ENCODE data around the gene GCC2. TPM values are rescaled to one million over a fixed set of nuclear protein-coding genes. Genes with fewer than 3 reads are reported as not detected.
A peak's percentile ranks its signal among the peaks of the same experiment; 100 is the strongest.
"Not testable (repeated sequence)": the region's sequence is repeated elsewhere in the genome, so short reads cannot be mapped to it uniquely, and the experiment has no call there.

Gene GCC2
- total RNA-seq, 2 experiments from 2014 or later: 19.7 to 43.9 TPM

DNA sequence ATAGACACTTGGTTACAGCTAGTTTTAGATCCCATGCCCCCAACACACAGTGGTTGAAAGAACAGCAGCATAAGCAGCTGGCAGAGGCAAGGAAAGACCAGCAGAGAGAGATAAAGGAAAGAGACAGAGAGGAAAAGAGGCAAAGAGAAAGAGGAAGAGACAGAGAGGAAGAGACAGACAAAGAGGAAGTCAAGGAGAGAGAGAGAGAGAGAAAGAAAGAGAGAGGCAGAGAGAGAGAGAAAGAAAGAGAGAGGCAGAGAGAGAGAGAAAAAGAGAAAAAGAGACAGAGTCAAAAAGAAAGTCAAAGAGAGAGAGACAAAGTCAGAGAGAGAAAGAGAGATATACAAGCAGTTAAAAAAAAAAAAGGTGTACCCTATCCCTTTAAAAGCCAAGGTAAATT, 76.3 kb downstream of the GCC2 start:
- POLR2A ChIA-PET; DNase-seq (ENCODE audit: low spot score); H2AFZ ChIP-seq (ENCODE audit: low read length); H3K4me1 ChIP-seq (ENCODE audit: insufficient read depth, low read length, poor library complexity, severe bottlenecking); H3K36me3 ChIP-seq (ENCODE audit: insufficient read depth, low read length); H3K4me2 ChIP-seq (ENCODE audit: low read length); BruUV-seq (replicated peaks); H3K9me3 ChIP-seq (ENCODE audit: low read length); intact Hi-C loops (cut with micrococcal nuclease; ENCODE audit: unreplicated experiment); H4K20me1 ChIP-seq (ENCODE audit: insufficient read depth, low read length); H3K9me2 ChIP-seq (ENCODE audit: insufficient read depth, low read length); H3K4me3 ChIP-seq (ENCODE audit: low read depth, low read length, poor library complexity, severe bottlenecking); H3K79me2 ChIP-seq (ENCODE audit: insufficient read depth, low read depth, low read length); H3K27ac ChIP-seq (ENCODE audit: low read depth, low read length, poor library complexity, severe bottlenecking); CTCF ChIA-PET (ENCODE audit: unreplicated experiment): not testable (repeated sequence)

DNA sequence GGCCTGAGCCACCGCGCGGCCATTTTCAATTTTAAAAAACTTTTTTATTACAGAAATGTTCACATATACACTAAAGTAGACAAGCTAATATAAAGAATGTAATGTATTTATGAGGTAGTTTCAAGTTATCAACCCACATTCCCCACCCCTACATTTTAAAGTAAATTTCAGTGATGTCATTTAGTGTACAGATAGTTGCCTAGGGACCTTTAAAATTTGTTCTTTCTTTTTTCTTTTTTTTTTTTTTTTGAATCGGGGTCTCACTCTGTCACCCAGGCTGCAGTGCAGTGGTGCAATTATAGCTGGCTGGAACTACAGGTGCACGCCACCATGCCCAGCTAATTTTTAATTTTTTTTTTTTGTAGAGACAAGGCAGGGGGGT, 82.7 kb downstream of the GCC2 start:
- POLR2A ChIA-PET: interaction anchor here (0.6 kb wide), 1 partner anchor 9 kb away, joined by 5 read pairs; no protein-coding TSS in a partner anchor
- Histone ChIP-seq H2AFZ (ENCODE audit: low read length) (no peak overlapping the region), H3K4me2 (ENCODE audit: low read length) (no peak overlapping the region)

DNA sequence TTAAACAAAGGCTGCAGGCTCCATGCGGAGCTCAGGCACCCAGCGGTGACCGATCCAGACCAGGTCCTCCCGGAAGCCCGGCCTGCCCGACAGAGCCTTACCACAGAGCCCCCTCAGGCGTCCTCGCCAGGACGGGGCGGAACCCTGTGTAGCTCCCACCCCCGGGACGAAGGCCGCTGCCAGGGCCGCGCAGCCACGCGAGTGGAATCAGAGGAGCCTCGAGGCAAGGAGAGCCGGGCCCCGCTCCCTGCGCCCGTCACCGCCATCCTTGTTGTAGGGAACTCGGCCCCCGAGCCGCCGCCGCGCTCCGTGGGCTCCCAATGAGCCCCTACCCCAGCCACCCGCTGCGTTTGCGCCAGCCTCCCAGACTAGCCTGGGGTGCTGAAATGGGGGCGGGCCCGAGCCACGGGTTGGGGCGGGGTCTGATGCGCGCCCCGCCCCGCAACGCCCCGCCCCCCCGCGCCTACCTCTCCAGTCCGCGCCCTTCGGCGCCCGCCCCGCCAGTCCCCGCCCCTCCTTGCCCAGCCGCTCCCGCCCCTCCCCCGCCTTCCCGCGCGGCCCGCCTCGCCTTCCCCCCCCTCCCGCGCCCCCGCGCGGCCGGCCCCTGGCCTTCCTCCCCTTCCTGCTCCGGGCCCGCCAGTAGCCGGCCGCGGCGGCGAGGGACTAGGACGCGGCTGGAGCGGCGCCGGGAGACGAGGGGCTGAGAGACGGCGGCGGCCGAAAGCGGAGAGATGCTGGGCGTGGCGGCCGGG, 85.0 kb downstream of the GCC2 start, which contains the start of gene LIMS1:
LIMS1 (plus strand) TSS at position 639 of the 752 bp plus-strand sequence; CDS start at position 732, 93 bp downstream.
- CTCF ChIA-PET (ENCODE audit: unreplicated experiment): interaction anchor here (1.0 kb wide), 1 partner anchor 10 kb away, joined by 4 read pairs; no protein-coding TSS in a partner anchor
- no peaks in the 10 kb centered on the region for H3K9me2 ChIP-seq (ENCODE audit: insufficient read depth, low read length)
- DNase-seq (ENCODE audit: low spot score): peak; percentile 89
- no peaks in the 10 kb centered on the region for H3K36me3 ChIP-seq (ENCODE audit: insufficient read depth, low read length)
- TF ChIP-seq, protein P1, sequence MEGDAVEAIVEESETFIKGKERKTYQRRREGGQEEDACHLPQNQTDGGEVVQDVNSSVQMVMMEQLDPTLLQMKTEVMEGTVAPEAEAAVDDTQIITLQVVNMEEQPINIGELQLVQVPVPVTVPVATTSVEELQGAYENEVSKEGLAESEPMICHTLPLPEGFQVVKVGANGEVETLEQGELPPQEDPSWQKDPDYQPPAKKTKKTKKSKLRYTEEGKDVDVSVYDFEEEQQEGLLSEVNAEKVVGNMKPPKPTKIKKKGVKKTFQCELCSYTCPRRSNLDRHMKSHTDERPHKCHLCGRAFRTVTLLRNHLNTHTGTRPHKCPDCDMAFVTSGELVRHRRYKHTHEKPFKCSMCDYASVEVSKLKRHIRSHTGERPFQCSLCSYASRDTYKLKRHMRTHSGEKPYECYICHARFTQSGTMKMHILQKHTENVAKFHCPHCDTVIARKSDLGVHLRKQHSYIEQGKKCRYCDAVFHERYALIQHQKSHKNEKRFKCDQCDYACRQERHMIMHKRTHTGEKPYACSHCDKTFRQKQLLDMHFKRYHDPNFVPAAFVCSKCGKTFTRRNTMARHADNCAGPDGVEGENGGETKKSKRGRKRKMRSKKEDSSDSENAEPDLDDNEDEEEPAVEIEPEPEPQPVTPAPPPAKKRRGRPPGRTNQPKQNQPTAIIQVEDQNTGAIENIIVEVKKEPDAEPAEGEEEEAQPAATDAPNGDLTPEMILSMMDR (conservative IDR thresholded peaks at IDR 0.05; ENCODE audit: low read length): no peak
- TF ChIP-seq EZH2phosphoT487 (IDR thresholded peaks at IDR 0.05; ENCODE audit: borderline replicate concordance, low read depth, low read length): no peak
- peak within 1 kb of the TSS; percentile 93 for H3K4me2 ChIP-seq (ENCODE audit: low read length)
- peak within 1 kb of the TSS; percentile 76 for H3K4me3 ChIP-seq (ENCODE audit: low read depth, low read length, poor library complexity, severe bottlenecking)
- POLR2A ChIA-PET: interaction anchor here (0.6 to 1.5 kb wide), 7 partner anchors 17 to 180 kb away, joined by 3 to 10 read pairs (median 4); no protein-coding TSS in a partner anchor
- peaks cover 15% of the 10 kb centered on the region for H3K4me1 ChIP-seq (ENCODE audit: insufficient read depth, low read length, poor library complexity, severe bottlenecking)
- intact Hi-C loops (cut with micrococcal nuclease; ENCODE audit: unreplicated experiment): loop anchor here (2.0 to 5.0 kb wide), 2 partner anchors 51 to 87 kb away; partner anchors contain the start of gene GCC2
- no TSS peak for BruUV-seq (replicated peaks)
- peak within 1 kb of the TSS; percentile 68; the same call in 1 of the 2 replicates for H2AFZ ChIP-seq (ENCODE audit: low read length)
- peaks cover 13% of the 10 kb centered on the region; the same call in 1 of the 2 replicates for H3K79me2 ChIP-seq (ENCODE audit: insufficient read depth, low read depth, low read length)
- no peaks in the 10 kb centered on the region for H3K9me3 ChIP-seq (ENCODE audit: low read length)
- peaks cover 15% of the 10 kb centered on the region; the same call in 1 of the 2 replicates for H4K20me1 ChIP-seq (ENCODE audit: insufficient read depth, low read length)
- H3K27ac ChIP-seq (ENCODE audit: low read depth, low read length, poor library complexity, severe bottlenecking): peak within 1 kb of the TSS; percentile 48

More for the DNA sequence above, 82.7 kb downstream of the GCC2 start:
- H3K27ac ChIP-seq (ENCODE audit: low read depth, low read length, poor library complexity, severe bottlenecking): no peak overlapping the region
- CTCF ChIA-PET (ENCODE audit: unreplicated experiment): no interaction called here
- intact Hi-C loops (cut with micrococcal nuclease; ENCODE audit: unreplicated experiment): loop anchor here (5.0 kb wide), 1 partner anchor 84 kb away; the partner anchor contains the start of gene GCC2
- H3K9me2 ChIP-seq (ENCODE audit: insufficient read depth, low read length): no peaks in the 10 kb centered on the region
- DNase-seq (ENCODE audit: low spot score): no peak
- peaks cover 10% of the 10 kb centered on the region; the same call in 1 of the 2 replicates for H4K20me1 ChIP-seq (ENCODE audit: insufficient read depth, low read length)
- no peaks in the 10 kb centered on the region for H3K36me3 ChIP-seq (ENCODE audit: insufficient read depth, low read length)
- H3K4me1 ChIP-seq (ENCODE audit: insufficient read depth, low read length, poor library complexity, severe bottlenecking): peaks cover 15% of the 10 kb centered on the region
- no TSS peak for BruUV-seq (replicated peaks)
- no peaks in the 10 kb centered on the region for H3K9me3 ChIP-seq (ENCODE audit: low read length)
- TF ChIP-seq, protein P1 (conservative IDR thresholded peaks at IDR 0.05; ENCODE audit: low read length): no peak
- TF ChIP-seq EZH2phosphoT487 (IDR thresholded peaks at IDR 0.05; ENCODE audit: borderline replicate concordance, low read depth, low read length): no peak
- H3K79me2 ChIP-seq (ENCODE audit: insufficient read depth, low read depth, low read length): peaks cover 13% of the 10 kb centered on the region; the same call in 1 of the 2 replicates
- no peak overlapping the region for H3K4me3 ChIP-seq (ENCODE audit: low read depth, low read length, poor library complexity, severe bottlenecking)
